ENCODE results near the gene SEMA4D.
"Not testable (repeated sequence)": the region's sequence is repeated elsewhere in the genome, so short reads cannot be mapped to it uniquely, and the experiment has no call there.

Gene SEMA4D

DNA sequence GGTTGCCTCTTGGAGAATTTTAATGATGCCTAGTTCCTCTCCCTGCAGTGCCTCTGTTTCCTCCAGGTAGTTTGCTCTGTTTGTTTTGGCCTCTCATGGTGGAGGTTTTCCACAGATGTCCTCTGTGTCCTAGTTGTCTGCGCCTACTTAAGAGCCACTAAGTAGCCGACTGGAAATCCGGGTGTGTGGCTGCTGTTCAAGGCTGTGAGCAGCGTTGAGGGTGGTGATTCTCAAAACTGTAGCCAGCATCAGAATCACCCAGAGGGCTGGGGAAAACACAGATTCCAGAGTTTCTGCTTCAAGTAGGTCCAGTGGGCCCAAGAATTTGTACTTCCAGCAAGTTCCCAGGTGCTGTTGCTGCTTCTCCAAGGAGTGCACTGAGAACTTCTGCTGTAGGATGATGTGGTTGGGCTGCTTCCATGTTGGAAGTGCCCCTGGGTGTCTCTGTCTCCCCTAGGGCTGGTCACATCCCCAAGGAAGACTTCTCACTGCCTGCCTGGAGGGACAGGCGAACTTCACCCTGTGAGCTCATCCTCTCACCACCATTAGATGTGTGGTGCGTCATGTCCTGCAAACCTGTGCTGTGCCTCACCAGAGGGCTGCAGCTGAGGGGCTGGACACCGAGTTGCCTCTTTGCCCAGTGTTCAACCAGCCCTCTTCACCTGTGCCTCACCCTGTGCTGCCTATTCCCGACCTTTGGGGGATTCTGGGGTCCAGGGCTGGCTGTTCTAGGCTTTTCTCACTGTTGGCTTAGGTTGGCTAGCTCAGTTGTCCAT, 144.9 kb downstream of the SEMA4D start:
- DNase-seq (ENCODE audit: low read depth in 2 of 2) = no peak

DNA sequence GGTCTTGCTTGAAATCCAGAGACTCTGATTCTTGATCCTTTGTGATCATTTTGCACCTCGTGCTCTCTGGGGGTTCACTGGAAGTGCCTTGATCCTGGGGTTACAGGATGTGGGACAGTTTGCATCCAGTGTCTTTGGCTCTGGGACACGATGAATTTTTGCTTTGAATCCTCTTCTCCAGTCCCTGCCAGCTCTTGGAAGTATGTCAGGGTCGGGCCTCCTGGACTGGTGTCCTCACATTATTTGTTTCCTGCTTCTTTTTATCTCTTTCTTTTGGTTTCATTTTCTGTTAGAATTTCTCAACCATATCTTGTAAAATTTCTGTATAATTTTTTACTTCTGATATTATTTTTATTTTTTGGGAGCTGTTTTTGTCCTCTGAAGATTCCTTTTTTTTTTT, 145.5 kb downstream of the SEMA4D start:
- DNase-seq (ENCODE audit: low read depth in 2 of 2) = no peak

DNA sequence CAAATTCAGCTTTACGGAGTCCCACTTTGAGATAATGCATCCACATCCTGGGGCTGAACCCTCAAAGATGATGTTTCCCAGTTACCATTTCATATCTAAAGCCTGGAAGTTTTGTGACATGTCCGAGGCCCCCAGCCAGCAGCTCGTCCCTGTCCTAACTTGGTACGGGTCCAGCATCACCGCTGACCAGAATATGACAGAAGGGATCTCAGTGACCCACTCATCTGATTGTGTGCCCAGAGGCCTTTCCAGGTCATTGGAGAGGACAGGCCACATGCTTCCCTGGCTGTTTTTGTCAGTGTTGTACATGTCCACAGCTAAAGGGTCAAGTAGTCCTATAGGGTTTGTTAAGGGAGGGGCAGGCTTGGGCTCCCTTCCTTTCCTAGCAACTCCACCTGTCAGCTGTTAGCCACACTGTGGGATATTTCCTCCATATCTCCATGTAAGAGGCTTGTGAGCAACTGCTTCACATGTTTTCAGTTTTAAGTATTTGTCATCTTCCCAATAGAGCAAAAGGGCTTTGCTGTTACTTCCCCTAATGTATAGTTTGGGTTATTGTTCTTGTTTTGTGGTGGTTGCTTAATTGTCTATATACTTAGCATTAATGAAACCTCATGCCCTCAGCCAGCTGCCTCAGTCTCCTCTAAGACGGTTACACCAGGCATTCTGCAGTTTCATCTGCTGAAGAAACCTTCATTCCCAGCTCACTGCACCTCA, 146.2 kb downstream of the SEMA4D start:
- no peak for DNase-seq (ENCODE audit: low read depth in 2 of 2)

DNA sequence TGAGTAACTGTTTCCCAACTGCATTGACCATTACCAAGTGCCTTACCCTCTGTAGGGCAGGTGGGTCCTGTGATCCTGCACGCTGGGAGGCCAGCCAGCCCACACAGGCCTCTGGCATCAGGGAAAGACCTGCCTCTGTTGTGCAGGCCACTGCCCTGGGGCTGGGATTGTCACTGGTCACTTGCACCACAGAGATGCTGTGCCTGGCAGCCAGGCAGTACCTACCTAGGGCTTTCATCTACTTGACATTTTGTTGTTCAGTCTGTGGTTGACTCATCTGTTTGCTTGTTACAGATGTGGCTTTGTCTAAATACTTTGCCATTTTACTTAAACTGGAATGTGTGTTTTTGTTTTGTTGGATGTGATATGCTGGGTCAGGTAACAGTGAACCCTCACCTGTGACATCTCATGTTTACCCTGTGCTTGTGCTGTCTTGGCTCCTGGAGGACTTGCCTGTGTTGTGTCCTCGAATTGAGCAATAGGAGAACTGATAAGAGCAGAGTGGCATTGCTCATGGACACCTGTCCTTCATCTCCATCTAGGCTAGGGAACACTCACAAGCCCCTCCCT, 146.8 kb downstream of the SEMA4D start:
- no peak for DNase-seq (ENCODE audit: low read depth in 2 of 2)

DNA sequence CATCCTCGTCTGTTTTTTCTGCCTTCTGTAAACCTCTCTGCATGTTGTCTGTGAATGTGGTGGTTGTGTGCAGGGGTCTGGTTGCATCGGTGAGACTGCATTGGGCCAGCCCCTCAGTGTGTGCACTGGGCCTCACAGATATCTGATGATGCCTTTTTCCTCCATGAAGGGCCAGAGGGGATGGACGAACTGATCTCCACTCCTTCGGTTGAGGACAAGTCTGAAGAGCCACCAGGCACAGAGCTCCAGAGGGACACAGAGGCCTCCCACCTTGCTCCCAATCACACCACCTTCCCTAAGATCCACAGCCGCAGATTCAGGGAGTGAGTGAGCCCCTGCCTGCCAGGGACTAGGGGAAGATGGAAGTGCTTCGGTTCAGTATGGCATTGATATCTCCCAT, 148.3 kb downstream of the SEMA4D start:
- no peak for DNase-seq (ENCODE audit: low read depth in 2 of 2)

DNA sequence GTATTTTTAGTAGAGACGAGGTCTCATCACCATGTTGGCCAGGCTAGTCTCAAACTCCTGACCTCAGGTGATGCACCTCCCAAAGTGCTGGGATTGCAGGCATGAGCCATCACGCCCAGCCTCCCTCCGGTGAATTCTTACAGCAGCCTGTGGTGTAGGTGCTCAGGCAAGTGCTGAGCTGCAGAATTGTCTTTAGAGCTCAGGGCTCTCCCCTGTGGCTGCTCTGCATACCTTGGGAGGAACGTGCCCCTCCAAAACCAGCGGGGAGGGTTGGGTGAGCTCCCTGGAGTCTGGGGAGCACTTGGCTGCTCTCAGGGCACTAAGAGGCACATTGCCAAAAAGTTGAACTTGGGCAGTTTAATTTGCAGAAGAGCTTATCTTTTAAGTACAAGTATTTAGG, 150.3 kb downstream of the SEMA4D start:
- DNase-seq (ENCODE audit: low read depth in 2 of 2) = no peak

DNA sequence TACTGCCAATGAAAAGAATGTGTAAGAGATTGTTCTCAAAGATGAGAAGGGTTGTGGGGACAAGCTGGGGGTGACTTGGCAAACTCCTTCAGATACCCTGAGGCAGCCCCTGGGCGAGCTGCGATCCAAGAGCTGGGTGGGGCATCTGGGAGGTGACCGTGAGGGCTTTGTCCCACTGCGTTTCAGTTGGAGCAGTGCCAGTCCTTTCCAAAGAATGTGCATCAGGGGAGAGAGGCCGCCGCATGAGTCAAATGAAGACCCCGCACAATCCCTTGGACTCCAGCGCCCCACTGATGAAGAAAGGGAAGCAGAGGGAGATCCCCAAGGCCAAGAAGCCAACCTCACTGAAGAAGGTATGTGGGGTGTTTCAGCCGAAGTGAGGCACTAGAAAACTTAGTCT, 151.2 kb downstream of the SEMA4D start:
- DNase-seq (ENCODE audit: low read depth in 2 of 2) = no peak

DNA sequence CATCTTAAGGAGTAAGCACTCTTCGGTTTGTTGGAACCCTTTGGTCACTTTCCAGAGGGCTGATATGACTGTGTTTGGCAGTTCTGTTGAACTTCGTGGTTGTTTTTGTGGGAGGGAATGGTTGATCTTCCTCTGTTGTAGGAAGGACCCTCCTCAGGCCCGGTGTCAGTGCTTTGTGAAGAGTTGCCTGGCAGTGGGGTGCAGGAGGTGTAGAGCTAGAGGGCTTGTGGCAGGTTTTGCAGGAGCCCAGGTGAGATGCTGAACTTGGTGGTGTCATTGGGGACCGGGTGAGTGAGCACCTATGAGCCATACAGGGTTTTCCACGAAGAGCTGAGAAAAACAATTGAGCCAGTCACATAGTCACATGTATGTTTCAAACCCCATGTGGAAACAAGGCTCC, 152.4 kb downstream of the SEMA4D start:
- no peak for DNase-seq (ENCODE audit: low read depth in 2 of 2)

DNA sequence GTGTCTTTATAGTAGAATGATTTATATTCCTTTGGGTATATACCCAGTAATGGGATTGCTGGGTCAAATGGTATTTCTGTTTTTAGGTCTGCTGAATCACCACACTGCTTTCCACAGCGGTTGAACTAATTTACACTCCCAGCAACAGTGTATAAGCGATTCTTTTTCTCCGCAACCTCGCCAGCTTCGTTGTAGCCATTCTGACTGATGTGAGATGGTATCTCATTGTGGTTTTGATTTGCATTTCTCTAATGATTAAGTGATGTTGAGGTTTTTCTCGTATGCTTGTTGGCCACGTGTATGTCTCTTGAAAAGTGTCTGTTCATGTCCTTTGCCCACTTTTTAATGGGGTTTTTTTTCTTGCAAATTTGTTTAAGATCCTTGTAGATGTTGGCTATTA, 154.1 kb downstream of the SEMA4D start:
- DNase-seq (ENCODE audit: low read depth in 2 of 2) = not testable (repeated sequence)

DNA sequence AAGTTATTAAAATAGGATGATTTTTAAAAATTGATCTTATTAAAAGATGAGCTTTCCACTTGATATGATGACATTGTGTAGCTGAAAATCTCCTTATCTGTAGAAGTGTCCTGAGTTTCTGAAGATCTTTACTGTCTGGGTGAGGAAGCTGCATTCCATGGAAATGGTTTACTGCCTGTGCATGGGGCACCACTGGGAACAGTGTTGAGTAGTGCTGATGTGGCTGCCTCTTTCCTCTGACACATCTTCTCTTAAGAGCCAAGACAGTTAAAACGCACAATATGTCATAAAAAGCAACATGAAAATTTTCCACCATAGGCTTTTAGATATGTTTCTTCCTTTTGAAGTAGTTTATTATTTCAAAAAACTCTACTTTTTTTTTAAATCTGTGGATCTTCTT, 155.0 kb downstream of the SEMA4D start:
- no peak for DNase-seq (ENCODE audit: low read depth in 2 of 2)

DNA sequence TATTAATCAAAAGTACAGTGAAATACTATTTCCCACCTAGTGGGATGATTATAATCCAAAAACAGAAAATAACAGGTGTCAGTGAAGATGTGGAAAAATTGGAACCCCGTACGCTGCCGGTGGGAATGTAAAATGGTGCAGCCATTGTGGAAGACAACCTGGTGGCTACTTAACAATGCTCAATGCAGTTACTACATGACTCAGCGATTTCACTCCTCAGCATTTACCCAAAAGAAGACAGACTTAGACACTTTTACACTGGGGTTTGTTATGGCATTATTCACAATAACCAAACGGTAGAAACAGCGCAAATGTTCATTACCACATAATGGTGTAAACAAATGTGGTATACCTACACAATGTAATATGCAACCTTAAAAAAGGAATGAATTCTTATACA, 155.7 kb downstream of the SEMA4D start:
- DNase-seq (ENCODE audit: low read depth in 2 of 2) = no peak

DNA sequence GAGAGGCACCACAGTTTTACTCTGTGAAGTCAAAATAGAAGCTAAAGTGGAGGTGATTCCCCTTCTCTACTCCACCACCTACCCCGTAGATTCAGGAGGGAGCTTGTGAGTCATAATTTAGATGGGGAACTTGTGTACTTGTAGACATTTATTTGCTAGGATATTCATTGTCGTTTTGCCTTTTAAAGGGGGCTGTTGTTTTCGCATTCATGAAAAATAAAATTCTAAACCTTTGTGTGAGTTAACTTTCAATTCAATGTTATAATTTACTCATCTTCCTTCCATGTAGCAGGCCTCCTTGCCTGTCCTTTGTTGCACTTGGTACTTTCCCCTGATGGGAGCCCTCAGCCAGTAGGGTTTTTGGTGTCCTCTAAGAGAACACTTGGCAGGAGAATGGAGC, 157.6 kb downstream of the SEMA4D start:
- DNase-seq (ENCODE audit: low read depth in 2 of 2) = no peak

DNA sequence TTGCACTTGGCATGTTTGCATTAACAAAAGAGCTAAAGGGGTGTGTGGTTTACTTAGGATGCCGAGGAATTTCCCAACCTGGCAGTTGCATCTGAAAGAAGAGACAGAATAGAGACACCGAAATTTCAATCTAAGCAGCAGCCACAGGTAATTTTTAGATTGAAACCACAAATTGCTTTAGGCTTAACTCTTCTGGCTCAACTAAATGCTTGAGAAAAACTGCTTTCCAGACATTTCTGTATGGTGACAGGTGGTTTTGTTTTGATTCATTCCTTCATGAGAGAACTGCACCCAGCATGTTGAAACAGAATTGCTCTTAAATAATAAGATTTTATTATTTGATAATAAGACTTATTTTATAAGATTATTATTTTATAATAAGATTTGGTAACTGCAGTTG, 158.1 kb downstream of the SEMA4D start:
- no peak for DNase-seq (ENCODE audit: low read depth in 2 of 2)

DNA sequence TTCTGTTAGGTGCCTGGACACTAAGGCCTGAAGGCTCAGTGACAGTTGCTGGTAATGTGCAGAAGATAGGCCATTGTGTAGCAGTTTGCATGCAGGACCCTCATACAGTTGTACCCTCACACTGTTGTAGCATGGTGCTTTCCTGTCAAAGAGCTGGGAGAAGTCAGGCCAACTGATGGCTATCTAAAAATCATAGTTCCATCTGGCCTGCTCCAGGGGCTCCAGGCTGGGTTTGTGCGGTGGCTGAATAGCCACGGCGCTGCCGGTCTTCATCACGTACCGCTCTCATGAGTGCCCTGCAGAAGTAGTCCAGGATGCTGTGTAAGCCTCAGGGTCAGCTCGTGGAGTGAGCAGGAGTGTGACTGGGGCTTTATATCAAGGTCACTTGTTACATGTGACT, 167.4 kb downstream of the SEMA4D start:
- no peak for DNase-seq (ENCODE audit: low read depth in 2 of 2)

DNA sequence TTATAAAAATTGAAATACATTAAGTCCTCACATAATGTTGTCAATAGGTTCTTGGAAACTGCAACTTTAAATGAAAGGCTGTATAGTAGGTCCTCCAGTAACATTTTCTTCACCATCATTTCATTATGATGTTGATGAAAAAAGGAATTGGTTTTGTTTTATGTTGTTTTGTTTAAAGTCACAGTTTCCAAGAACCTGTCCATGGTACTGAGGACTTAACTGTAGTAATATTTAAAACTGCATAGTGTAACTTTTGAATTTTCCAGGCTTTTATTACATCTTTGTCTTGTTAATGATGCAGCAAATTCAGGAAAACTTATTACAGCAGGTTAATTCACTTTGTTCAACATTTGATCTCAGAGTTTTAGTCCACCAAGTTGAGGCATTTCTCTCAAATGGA, 168.0 kb downstream of the SEMA4D start:
- DNase-seq (ENCODE audit: low read depth in 2 of 2) = no peak

DNA sequence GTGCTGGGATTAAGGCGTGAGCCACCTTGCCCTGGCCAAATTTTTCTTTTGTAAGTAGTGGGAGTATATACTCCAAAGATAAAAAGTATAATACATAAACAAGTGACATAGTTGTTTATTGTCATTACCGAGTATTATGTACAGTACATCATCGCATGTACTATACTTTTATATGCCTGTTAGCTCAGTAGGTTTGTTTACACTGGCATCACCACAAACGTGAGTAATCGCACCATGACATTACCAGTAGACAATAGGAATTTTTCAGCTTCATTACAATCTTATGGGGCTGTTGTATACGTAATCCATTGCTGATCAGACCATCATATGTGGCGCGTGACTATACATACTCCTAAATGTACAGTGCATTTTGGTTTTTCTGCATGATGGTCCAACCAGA, 169.8 kb downstream of the SEMA4D start:
- DNase-seq (ENCODE audit: low read depth in 2 of 2) = no peak

DNA sequence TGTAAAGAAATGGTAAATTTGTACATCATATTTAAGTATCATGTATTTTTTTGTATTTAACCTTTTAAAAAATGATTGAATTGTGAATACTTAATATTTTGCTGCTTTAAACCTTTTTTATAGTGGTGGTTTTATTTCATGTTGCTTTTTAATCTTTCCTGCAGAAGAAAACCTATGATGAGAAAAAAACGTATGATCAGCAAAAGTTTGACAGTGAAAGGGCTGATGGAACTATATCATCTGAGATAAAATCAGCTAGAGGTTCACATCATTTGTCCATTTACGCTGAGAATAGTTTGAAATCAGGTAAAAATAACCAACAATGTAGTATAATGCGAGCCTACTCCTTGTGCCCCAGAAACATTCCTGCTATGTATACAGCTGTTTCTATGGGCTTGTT, 172.2 kb downstream of the SEMA4D start:
- DNase-seq (ENCODE audit: low read depth in 2 of 2) = no peak

DNA sequence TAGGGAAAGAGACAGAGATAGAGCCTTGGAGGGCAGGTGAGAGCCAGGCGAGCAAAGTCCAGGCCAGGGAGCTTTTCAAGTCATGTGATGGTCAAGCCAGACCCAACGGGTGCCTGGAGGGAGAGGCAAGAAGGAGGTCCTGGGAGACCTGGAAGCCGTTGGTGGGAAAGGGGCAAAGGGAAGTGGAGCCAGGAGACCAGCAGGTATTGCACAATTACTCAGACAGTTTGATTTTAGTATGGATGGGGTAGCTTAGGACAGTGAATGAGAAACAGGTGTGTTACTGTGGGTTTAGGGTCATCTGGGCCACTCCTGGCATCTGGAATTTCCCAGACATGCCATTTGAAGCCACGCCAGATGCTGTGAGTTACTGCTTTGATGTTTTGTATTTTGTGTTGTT, 174.5 kb downstream of the SEMA4D start:
- DNase-seq (ENCODE audit: low read depth in 2 of 2) = no peak

DNA sequence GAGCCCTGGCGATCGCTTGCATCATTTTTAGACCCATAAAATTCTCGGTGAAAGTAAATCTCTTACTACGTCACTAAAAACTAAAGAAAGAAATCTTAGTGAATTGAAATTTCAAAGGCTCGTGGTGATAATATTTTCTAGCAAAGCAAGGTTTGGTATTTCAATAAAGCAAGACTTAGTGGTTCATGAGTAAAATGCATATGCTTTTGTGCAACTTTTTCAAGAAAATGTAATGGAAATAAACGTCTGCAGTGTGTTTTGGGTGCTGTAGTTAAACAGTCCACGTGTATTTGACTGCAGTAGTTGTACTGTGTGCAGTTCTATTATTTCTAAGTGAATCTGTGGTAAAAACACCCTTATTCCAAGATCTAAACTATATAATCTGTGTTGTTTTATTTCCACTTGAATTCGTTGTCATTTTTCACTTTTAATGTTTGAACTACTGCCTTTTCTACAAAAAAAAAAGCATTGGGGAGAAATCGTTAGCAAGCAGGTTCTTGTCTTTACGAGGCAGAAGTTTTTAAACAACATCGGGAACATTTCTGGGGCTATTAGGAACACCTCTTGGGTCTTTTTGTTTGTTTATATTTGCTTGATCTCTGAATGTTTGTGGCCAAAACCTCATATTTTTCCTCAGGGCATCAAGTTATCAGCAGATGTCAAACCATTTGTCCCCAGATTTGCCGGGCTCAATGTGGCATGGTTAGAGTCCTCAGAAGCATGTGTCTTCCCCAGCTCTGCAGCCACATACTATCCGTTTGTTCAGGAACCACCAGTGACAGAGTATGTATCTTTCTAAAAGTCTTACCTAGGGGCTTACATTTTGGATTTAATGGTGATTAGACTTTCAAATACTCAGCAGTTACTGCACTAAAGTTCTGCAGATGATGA, 178.7 kb downstream of the SEMA4D start:
- DNase-seq (ENCODE audit: low read depth in 2 of 2) = no peak

DNA sequence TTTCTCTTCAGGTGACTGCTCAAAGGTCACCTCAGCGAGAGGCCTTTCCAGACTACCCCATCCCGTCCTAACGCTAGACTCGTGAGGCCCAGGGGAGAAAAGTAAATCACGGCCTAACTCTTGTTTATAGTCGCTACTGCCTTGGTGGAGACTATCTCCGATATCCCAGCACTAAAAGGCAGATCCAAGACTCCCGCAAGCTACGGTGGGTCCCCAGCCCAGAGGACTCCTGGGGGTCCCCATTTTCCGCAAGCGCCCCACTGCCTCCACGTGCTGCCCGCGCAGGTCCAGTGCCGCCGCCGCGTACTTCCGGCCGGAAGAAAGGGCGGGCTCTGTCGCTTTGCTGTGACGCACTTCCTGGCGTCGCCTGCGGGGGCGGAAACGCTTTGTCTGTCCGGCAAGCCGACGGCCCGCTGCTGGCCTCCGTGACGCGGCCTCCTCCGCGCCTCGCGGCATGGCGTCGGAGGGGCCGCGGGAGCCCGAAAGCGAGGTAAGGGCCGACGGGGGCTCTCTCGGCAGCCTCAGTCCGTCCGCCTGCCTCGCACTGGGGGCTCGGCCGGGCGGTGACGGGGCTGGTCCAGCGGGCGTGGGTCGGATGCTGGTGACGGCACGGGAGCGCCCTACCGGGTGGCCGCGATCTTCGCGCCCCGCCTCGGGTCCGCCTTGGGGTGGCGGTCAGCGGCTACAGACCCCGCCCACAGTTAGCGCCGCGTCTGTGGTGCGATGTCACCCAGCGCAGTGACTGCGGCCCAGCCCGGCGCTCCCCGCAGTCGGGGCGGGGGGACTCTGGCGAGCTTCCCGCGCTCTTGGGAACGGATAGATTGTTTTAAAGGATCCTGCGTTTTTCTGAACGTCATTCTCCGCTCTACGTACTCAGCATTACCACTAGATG, 179.5 kb downstream of the SEMA4D start, which contains the start of gene SECISBP2:
Gene SECISBP2, plus strand, starts transcription at position 378 of the 892 bp plus-strand sequence. Its CDS starts 77 bp downstream, at position 455.
- DNase-seq (ENCODE audit: low read depth in 2 of 2) = peak; percentile 92 to 93

DNA sequence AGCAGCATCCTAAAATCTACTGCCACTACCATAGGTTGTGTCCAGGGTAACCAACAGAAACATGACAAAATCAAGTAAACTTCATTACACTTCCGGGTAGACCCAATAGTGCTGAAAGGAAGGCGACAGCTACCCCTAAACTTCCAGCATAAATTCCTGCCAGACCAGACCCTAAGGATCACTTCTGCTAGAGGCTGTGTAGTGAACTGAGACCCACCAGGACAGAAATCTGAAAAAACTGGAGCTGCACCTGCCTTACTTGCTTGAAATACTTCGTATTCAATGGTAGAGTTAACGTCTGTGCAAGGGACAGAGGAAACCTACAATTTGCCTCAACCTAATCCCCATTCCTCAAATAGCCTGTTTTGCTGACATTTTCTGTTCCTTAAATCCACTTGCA, 180.6 kb downstream of the SEMA4D start:
- no peak for DNase-seq (ENCODE audit: low read depth in 2 of 2)
